GM18517 (cell line): ENCODE data around the gene UFD1.

Source experiments
- ATAC-seq: cut with Tn5 transposase; IDR thresholded peaks from one replicate; pipeline ENCODE4 v1.9.1; 2021; ENCODE audit warnings: mild to moderate bottlenecking, moderate library complexity; ENCODE audit not compliant: unreplicated experiment

UFD1 gene

DNA sequence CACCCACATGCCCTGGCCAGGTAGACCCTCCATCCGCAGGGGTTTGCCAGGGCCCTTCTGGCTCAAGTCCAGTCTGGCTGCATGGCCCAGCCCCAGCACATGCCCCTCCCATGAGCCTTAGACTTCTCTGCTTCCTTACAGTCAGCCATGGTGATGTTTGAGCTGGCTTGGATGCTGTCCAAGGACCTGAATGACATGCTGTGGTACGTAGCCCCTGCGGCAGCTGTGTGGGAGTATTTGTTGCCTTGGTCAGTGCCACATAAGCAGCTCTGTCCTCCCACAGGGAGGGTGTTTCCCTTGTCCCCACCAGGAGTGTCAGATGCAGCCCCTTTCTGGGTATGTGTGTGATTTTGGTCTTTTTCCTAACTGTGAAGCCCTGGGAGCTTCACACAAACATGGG lies 18.3 kb upstream of the UFD1 start:
- ATAC-seq, result no peak

GRCh38 chr22:19496324-19496630 lies 17.3 kb upstream of the UFD1 start:
- ATAC-seq, result no peak

GRCh38 chr22:19495562-19496323 lies 16.8 kb upstream of the UFD1 start:
- ATAC-seq, result no peak

- no peak for ATAC-seq
Observed at GRCh38 chr22:19494676-19495173, 15.7 kb upstream of the UFD1 start.

- no peak for ATAC-seq
Observed at GRCh38 chr22:19494001-19494560, 15.1 kb upstream of the UFD1 start.

- no peak for ATAC-seq
Observed at GRCh38 chr22:19492504-19493174, 13.6 kb upstream of the UFD1 start.

DNA sequence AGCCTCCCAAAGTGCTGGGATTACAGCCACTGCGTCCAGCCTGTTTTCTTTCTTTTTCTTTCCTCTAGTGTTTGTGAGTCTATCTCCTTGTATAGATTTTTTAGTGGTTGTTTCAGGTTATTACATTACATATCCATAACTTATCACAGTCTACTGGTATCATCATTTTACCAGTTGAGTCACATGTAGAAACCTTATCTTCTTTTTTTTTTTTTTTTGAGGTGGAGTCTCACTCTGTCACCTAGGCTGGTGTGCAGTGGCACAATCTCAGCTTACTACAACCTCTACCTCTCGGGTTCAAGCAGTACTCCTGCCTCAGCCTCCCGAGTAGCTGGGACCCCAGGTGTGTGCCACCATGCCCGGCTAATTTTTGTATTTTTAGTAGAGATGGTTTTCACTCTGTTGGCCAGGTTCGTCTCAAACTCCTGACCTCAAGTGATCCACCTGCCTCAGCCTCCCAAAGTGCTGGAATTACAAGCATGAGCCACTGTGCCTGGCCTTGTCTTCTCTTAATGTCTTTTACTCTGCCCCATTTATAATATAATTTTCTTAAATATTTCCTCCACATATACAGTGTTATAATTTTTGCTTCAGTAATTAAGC lies 11.7 kb upstream of the UFD1 start:
- no peak for ATAC-seq

DNA sequence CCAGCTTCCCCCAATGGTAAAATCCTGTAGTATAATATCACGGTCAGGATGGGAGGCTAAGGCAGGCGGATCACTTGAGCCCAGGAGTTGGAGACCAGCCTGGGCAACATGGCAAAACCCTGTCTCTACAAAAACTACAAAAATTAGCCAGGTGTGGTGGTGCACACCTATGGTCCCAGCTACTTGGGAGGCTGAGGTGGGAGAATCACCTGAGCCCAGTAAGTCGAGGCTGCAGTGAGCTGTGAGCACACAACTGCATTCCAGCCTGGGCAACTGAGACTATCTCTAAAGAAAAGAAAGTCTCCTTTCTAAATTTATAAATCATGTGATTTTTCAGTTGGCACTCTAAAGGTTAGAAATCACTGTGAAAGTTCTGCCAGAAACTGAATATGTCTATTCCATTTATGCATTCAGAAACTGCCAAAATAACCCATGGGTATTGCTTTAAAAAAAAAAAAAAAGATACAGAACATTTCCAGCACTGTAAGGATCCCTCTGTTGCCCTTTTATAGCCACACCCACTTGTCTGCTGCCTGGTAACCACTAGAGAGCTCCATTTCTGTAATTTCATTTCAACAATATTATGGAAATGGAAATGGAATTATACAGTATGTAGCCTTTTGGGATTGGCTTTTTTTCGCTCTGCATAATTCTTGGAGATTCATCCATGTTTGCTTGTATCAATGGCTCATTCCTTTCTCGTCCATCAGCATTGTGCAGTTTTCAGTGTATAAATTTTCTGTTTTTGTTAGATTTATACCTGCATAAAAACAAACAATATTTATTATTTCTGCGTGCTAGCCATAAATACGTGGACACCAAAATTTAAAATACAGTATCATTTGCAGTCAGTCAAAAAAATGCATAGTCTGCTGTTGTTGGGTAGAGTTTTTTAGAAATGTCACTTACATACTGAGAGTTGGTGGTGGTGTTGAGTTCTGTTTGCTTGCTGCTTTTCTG lies 10.2 kb upstream of the UFD1 start:
- ATAC-seq, result no peak

GRCh38 chr22:19488285-19488684 lies 9.3 kb upstream of the UFD1 start:
- no peak for ATAC-seq

DNA sequence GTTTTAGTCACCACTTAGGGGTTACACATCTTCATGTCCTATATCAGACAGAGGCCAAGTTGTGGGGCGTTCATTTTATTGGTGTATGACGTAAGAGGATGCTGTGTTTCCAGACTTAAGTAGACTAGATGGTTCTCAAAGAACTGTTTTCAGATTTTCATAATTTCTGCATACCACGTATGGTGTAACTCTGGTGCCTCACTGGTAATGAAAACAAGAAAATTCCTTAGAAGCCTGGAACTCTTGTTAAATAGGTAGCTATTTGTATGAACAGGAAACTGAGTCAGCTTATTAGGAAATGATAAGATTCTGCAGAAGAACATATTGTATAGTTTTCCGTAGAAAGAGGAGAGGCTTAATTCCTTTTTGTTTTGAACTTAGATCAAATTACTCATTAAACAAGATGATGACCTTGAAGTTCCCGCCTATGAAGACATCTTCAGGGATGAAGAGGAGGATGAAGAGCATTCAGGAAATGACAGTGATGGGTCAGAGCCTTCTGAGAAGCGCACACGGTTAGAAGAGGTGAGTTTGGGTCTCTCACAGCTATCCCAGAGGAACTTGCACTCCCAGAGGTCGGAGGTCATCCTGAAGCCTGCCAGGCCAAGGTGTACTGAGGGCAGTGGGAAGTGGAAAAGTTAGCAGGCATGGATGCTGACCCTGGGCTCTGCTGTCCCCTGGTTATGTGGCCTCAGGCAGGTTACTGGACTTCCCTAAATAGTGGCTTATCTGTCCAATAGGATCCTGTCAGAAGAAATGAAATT lies 4.7 kb upstream of the UFD1 start:
- no peak for ATAC-seq

- ATAC-seq, result no peak
Observed at GRCh38 chr22:19482297-19482696, 3.3 kb upstream of the UFD1 start.

DNA sequence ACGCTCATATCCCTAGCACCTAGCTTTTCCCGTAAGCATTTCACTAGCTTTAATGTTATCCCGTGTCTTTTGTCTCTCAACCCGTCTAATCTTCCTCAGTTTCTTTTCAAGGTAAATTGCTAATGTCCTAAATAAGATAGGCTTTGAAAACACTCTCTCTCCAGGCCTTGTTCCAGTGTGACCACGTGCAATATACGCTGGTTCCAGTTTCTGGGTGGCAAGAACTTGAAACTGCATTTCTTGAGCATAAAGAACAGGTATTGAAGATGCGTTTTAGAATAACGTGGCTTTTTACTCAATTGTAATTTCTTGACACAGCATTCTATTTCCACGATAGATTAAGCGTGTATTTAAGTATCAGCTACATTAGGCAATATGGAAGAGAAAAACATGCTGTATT lies 1.8 kb upstream of the UFD1 start:
- ATAC-seq, result no peak

DNA sequence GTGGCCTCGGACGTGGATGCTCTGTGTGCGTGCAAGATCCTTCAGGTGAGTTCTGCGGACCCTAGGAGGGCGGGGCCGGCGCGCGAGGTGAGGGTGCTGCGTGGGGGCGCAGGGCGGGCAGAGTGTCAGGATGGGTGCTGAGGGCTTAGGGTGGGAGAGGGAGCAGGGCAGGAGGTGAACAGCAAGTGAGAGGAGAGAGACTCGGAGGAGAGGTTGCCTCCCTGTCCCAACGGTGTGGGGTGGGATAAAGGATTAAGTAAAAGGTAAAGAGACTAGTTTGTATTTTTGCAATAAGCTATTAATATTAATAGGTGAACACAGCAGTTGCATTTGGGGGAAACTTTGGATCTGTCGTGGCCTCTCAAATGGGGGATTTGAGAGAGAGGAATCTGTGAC lies 1.2 kb upstream of the UFD1 start:
- ATAC-seq, result peak; percentile 2

DNA sequence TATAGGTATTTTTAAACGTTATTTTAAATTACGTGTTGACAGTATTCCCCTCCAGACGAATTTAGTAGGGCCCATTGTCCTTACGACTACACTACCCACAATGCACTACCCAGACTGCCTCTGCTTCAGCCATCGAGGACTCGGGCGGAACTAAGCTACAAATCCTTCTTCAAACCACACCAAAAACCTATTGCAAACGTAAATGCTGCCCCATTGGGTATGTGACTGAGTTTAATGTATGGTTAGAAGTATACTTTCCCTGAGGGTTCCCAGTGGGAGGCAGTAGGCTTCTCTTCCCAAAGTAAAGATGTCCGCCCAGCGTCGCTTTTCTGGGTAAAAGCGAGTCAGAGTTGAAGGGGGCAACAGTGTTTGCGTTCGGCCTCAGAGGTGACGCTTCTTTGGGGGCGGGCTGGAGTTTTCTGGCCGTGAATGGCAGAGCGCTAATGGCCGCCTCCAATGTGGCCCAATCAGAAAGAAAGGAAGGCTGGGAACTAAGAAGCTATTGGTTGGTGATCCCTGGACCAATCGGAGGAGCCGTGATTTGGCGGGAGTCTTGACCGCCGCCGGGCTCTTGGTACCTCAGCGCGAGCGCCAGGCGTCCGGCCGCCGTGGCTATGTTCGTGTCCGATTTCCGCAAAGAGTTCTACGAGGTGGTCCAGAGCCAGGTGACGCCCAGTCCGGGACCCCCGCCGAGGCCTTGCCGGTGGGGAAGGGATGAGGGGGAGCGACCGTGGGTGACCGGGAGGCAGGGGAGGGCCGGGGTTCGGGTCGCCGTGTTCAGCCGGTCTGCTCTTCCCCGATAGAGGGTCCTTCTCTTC lies 571 bp upstream of the UFD1 start, which contains the start of gene CDC45:
CDC45 (plus strand) TSS at position 566 of the 818 bp plus-strand sequence; CDS start at position 615, 49 bp downstream.
- peak; percentile 81 for ATAC-seq

GRCh38 chr22:19478045-19478900 lies 720 bp downstream of the UFD1 start:
- ATAC-seq, result no peak

GRCh38 chr22:19477321-19478044 lies 1.5 kb downstream of the UFD1 start:
- ATAC-seq, result no peak

DNA sequence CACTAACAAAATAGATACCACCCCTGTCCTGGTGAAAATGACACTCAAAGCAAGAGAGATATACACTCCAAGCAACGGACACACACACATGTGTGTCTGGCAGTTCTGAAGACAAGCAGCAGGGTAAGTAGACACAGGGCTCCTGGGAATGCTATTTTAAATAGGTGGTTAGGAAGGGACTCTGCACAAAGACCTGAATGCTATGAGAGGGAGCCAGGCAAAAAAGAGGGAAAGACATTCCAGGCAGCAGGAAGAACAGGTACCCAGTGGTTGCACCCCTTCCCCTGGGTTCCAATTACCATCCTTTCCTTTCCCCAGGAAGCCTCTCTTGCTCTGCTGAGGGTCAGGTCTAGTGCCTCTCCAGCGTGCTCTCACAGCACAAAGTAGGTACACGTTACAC lies 3.0 kb downstream of the UFD1 start:
- no peak for ATAC-seq
